Umbilical cord (tissue), 2 donors: Measurements from ENCODE around the gene TDRD6. TPM values are rescaled to one million over a fixed set of nuclear protein-coding genes. Genes with fewer than 3 reads are reported as not detected.
"Not testable (repeated sequence)": the region's sequence is repeated elsewhere in the genome, so short reads cannot be mapped to it uniquely, and the experiment has no call there.

ENCODE experiments used
- DNase-seq: peaks from one replicate; pipeline ENCODE4 v3.0.0-alpha.2; 2015; ENCODE audit warnings: low spot score
- total RNA-seq: library from RNA; depleted of rRNA; stranded (reverse); fragments of >200 nt; gene quantifications from one replicate; pipeline ENCODE4 v1.2.3, GENCODE V29; 2014; ENCODE audit warnings: low replicate concordance; ENCODE audit not compliant: insufficient read depth

TDRD6 gene
- total RNA-seq, 1 donor from 2014 or later: 6.7 TPM

- DNase-seq: no peak
Measured at GRCh38 chr6:46743425-46744158, 55.9 kb downstream of the TDRD6 start.

GRCh38 chr6:46744159-46744725 lies 56.6 kb downstream of the TDRD6 start:
- DNase-seq: not testable (repeated sequence)

DNA sequence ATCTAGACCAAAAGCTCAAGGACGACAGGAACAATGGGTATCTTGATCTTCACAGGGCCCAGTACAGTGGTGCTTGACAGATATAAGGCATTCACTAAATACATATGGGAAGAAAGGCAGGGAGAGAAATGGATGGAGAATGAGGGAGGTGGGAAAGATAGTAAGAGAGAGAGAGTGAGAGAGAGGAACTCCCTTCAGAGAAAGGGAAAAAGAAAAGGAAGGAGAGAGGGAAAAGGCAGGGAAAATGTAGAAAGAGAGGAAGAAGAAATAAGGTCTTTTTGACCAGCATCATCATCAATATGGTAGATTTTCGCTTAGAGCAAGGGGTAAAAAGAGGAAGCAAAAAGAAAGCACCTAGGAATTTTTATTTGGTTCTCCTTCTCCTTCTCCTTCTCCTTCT lies 58.3 kb downstream of the TDRD6 start:
- DNase-seq: no peak

DNA sequence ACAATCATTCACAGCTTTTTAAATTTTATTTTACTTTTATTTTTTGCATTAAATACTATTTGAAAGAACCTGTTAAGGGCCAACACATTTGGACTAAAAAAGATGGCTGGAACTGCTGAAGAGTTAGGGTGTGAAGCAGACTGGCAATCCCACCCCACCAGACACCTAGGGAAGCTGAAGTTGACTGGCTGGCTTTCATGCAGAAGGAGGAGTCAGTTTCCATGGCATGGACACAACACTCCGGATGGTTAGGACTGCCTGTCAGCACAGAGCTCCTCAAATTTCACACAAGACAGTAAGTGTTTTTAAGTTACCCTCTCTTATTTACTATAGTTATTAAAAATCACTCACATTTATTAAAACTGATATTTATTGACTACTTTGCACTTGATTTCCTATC lies 59.0 kb downstream of the TDRD6 start, which contains the start of gene ANKRD66:
TSS of gene ANKRD66 (plus strand) at position 238 of the 400 bp plus-strand sequence. CDS start 5,016 bp downstream, outside the sequence.
- peak; percentile 6 for DNase-seq

DNA sequence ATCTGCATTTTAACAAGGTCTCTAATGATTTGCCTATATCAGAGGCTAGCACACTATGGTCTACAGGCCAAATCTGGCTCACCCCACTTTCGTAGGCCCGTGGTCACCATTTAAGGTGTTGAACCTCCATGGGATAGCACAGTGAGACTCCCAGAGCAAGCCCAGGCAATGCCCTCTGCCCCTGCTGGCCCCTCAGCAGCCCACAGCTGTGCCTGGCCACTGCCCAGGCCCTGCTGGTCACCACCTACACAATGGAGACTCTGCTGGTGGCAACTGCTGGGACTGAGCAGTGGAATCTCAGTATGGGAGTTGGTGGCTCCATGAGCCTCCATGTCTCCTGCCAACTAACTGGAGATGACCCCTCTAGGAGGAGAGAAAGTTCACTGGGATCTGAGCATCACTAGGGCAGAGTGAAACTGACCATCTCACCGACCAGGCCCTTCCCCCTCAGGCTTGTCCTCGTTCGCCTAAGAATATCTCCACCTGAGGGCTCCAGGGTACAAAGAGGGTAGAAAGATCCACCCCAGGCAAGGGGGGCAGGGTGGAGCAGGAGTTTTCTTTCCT lies 61.3 kb downstream of the TDRD6 start:
- DNase-seq: no peak

GRCh38 chr6:46749731-46750130 lies 62.0 kb downstream of the TDRD6 start:
- no peak for DNase-seq

GRCh38 chr6:46751658-46752057 lies 64.0 kb downstream of the TDRD6 start:
- DNase-seq: no peak

Other genes starting within 250 kb of the TDRD6 start
- gene RCAN2, start 196.4 kb upstream of the TDRD6 start, total RNA-seq: 5.1 TPM
- gene CYP39A1, start 35.1 kb upstream of the TDRD6 start, total RNA-seq: 11.8 TPM
- gene SLC25A27, start 34.9 kb upstream of the TDRD6 start, total RNA-seq: 11.6 TPM
- gene PLA2G7, start 47.5 kb downstream of the TDRD6 start, total RNA-seq: 0.48 TPM
- gene ANKRD66, start 59.0 kb downstream of the TDRD6 start, total RNA-seq: 9.4 TPM
- 2.2 TPM for gene MEP1A, start 105.5 kb downstream of the TDRD6 start, total RNA-seq
- gene ADGRF5, start 234.1 kb downstream of the TDRD6 start, total RNA-seq: 2.2 TPM